HG02870 (cell line): ENCODE results near the gene PSD4.

Source experiments
- ATAC-seq: cut with Tn5 transposase; IDR thresholded peaks from one replicate; pipeline ENCODE4 v1.9.1; 2021; ENCODE audit warnings: mild to moderate bottlenecking, moderate library complexity; ENCODE audit not compliant: unreplicated experiment

The PSD4 gene

GRCh38 chr2:113173542-113174375 is at the start of gene PSD4:
PSD4 (plus strand) TSS chr2:113173971; CDS start chr2:113182457, 8,486 bp downstream.
- peak; percentile 73 for ATAC-seq

- ATAC-seq, result peak; percentile 42
Measured at GRCh38 chr2:113124181-113124961, 49.4 kb upstream of the PSD4 start.

- no peak for ATAC-seq
Measured at GRCh38 chr2:113124984-113125855, 48.6 kb upstream of the PSD4 start.

GRCh38 chr2:113126845-113127645 is 46.7 kb upstream of the PSD4 start, which contains the start of gene IL1RN:
IL1RN (plus strand) TSS chr2:113127598; CDS start chr2:113127625, 27 bp downstream.
- no peak for ATAC-seq

- no peak for ATAC-seq
Measured at GRCh38 chr2:113127646-113128570, 45.9 kb upstream of the PSD4 start.

- no peak for ATAC-seq
Measured at GRCh38 chr2:113129519-113130078, 44.2 kb upstream of the PSD4 start.

- no peak for ATAC-seq
Measured at GRCh38 chr2:113131352-113132185, 42.2 kb upstream of the PSD4 start.

GRCh38 chr2:113132414-113133021 is 41.3 kb upstream of the PSD4 start:
- ATAC-seq, result no peak

- no peak for ATAC-seq
Measured at GRCh38 chr2:113133704-113134598, 39.8 kb upstream of the PSD4 start.

- ATAC-seq, result no peak
Measured at GRCh38 chr2:113134717-113135116, 39.1 kb upstream of the PSD4 start.

GRCh38 chr2:113135317-113135716 is 38.5 kb upstream of the PSD4 start:
- ATAC-seq, result no peak

- no peak for ATAC-seq
Measured at GRCh38 chr2:113136828-113137775, 36.7 kb upstream of the PSD4 start.

- ATAC-seq, result no peak
Measured at GRCh38 chr2:113137827-113138226, 35.9 kb upstream of the PSD4 start.

- peak; percentile 66 for ATAC-seq
Measured at GRCh38 chr2:113138428-113139322, 35.1 kb upstream of the PSD4 start.
